GM19455 (cell line): ENCODE results near the gene PIP4K2B.
A peak's percentile ranks its signal among the peaks of the same experiment; 100 is the strongest.
"Not testable (repeated sequence)": the region's sequence is repeated elsewhere in the genome, so short reads cannot be mapped to it uniquely, and the experiment has no call there.

Source experiments
- ATAC-seq: cut with Tn5 transposase; IDR thresholded peaks from one replicate; pipeline ENCODE4 v1.9.1; 2021; ENCODE audit not compliant: unreplicated experiment

Gene PIP4K2B

DNA sequence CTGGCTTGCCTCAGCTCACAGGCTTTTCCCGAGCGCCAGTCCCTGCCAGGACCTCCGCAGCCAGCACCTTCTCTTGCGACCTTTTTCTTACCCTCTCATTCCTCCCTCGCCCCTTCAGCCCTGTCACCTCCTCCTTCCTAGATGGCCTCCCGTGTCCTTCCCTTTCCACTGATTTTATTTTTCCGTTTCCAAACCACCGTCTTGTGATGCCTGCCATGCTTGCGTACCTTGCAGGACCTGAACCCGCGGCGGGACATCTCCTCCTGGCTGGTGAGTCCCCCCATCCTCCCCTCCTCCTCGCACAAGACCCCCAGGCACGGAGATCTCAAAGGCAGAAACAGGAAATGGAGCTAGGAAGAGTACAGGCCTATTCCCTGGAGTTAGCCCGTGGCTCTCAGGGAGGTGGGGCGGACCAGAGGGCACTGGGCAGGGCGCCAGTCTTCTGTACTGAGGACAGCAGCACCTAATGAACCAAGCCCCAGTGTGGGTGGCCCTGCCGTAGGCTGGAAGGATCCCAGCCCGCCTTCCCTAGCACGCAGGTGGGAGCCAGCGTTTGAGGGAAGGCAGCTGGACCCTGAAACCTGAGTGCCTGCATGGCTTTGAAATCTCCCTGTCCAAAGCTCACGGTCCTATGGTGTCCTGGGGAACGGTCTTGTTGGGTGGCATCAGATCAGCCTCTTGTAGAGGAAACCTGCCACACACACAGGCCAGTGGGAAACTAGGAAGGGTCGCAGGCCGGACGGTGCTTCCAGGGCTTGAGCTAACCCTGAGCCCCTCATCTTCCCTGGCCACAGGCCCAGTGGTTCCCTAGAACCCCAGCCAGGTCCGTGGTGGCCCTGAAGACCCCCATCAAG, 68.6 kb downstream of the PIP4K2B start:
- ATAC-seq, result no peak

DNA sequence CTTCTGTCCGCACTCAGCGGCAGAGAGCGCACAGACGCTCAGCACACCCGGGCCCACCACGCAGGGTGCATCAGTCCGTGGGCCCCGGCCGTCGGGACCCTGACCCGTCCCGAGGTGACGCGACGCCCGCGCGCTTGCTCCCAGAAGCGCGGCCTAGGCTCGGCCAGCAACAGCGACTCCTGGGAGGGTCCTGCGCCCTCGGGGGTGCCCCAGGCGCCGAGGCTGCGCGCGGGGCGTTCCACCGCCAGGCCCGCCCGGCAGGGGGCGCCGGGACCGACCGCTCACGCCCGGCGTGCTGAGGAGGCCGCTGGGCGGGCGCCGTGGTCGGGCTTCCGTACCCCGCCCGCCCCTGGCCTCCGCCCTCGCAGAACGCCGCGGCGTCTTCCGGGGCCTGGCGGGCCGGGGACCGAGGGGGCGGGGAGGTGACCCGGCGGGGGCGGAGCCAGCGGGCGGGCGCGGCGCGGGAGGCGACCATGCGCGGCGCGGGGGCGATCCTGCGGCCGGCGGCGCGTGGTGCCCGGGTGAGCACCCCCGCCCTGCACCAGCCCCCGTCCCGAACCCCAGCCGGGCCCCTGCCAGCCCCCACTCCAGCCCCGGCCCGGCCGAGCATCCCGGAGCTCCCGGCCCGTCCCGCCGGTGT, 69.3 kb downstream of the PIP4K2B start, which contains the start of gene CISD3:
Gene CISD3 (plus strand): TSS at position 456 of the 640 bp plus-strand sequence. CDS start 18 bp downstream, at position 474.
- ATAC-seq, result peak; percentile 58

DNA sequence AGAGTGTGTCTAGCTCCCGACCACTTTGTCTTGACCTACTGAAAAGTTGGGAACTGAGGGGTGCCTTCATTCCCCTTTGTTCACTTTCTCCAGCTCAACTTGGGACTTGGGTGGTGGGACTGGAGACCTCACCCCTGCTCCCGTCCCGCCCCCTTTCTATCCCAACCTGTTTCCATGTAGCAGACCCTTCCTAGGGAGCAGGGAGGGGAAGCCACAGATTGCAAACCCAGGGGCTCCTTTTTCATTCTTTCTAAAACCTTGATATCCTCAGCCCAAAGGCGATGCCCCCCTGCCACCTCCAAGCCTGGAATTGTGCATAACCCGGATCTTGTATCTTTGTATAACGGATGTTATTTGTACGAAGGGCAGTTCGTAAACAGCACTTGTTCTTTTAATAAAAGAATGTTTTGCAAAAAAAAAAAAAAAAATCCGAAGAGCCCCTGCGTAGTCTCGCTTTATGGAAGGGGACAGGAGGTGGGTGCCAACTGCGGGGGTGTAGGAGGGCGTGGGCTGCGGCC, 69.9 kb downstream of the PIP4K2B start:
- no peak for ATAC-seq

DNA sequence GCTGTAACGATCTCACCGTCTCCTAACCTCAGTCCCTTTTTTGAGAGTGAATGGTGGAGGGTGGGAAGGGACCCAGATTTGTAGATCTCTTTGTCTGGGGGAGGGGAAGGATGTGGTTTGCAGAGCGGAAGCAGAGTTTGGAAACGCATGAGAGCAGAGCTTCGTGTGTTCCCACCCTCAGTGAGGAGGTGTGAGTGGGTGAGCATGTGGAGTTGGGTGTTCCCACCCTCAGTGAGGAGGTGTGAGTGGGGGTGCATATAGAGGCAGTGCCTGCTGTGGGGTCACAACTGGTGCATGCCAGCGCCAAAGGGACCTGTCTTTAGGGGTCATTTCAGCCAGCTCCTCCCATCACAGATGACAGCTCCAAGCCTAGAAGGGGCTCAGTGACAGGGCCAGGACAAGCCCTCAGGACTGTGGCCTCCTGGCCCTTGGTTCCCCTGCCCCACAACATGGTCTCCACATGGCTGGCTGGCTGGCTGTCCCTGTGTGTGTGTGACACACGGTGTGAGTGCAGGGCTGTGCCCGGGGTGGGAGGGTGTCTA, 71.0 kb downstream of the PIP4K2B start:
- ATAC-seq, result no peak

DNA sequence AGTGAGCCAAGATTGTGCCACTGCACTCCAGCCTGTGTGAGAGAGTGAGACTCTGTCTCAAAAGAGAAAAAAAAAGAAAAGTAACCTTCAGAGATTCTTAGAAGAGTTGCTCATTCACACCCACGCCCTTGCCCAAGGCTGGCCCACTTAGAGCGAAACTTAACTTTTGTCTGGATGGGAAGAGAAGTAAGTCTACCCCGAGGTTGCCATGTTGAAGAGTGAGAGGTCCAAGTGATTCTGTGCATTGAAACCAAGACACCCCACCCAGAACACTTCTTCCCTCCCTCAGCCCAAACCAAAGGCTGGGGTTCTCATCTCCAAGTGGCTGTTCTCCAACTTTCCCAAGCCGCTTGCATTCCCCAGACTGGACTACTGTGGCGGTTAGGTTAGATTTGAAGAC, 71.6 kb downstream of the PIP4K2B start:
- ATAC-seq, result no peak

DNA sequence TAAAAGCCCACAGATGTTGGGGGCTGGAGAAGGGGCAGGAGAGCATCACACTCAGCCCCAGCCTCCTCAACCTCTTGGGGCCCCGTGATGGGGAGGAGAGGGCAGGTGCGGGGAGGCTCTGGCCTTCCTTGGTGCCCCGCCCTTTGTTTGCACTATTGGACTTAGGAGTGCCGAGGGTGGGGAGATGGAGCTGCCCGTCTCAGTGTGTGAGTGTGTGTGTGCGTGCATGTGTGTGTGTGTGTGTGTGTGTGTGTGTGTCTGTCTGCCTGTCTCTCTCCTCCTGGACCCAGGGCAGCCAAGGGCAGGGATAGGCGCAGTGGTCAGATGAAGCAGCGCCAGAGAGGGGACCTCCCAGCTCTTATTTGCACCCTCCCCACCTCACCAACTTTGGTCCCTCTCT, 73.2 kb downstream of the PIP4K2B start:
- not testable (repeated sequence) for ATAC-seq

DNA sequence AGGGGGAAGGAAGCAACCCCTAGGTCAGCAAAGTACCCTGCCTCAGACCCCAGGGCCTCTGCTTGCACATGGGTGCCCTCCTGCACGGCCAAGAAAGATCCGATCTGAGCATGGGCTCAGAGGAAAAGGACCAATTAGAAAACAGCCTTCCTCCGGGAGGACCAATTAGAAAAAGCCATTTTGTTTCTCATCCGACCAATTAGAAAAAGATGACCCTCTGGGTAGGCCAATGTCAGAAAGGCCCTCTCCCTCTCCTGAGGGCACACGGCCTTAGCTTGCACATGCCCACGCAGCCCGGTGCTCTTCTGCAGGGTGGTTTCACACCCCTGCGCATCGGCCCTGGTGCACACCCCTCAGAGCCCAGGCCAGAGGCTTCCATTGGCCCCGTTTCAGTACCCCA, 74.3 kb downstream of the PIP4K2B start:
- ATAC-seq, result no peak

DNA sequence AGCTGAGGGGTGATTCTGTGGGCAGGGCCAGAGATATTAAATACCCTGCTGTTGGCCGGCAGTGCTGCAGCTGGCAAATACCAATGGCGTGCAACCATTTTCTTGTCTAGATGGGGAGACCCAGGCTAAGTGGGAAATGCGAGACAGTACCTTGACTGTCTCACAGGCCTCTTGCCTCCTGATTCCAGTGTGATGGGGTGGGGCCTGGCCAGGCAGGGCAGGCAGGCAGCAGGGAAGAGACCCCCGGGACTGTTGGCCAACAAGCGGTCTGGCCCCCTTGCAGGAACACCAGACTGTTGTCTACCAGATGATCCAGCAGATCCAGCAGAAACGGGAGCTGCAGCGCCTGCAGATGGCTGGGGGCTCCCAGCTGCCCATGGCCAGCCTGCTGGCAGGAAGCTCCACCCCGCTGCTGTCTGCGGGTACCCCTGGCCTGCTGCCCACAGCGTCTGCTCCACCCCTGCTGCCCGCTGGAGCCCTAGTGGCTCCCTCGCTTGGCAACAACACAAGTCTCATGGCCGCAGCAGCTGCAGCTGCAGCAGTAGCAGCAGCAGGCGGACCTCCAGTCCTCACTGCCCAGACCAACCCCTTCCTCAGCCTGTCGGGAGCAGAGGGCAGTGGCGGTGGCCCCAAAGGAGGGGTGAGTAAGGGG, 74.9 kb downstream of the PIP4K2B start:
- ATAC-seq, result no peak

DNA sequence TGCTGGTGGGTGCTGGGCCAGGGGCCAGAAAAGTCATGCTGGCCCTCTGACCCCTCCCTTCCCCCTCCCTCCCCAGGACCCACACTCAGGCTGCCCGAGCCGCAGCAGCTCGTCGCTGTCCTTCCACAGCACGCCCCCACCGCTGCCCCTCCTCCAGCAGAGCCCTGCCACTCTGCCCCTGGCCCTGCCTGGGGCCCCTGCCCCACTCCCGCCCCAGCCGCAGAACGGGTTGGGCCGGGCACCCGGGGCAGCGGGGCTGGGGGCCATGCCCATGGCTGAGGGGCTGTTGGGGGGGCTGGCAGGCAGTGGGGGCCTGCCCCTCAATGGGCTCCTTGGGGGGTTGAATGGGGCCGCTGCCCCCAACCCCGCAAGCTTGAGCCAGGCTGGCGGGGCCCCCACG, 77.6 kb downstream of the PIP4K2B start:
- ATAC-seq, result no peak

DNA sequence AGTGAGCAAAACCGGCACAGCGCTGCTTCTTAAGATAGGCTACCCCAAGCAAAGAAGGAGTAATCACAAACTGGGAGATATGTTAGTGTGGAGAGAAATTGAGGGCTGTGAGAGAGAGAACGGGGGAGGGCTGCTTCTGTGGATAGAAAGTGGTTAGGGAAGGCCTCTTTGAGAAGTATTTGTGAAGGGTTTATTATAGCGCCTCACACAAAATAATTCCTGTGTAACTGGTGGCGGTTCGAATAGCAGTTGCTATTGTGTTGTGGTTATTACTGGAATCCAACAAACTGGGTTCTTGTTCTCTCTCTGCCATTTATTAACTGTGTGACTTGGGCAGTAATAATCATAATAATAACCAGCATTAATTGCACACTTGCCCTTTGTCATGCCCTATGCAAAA, 78.4 kb downstream of the PIP4K2B start:
- no peak for ATAC-seq

DNA sequence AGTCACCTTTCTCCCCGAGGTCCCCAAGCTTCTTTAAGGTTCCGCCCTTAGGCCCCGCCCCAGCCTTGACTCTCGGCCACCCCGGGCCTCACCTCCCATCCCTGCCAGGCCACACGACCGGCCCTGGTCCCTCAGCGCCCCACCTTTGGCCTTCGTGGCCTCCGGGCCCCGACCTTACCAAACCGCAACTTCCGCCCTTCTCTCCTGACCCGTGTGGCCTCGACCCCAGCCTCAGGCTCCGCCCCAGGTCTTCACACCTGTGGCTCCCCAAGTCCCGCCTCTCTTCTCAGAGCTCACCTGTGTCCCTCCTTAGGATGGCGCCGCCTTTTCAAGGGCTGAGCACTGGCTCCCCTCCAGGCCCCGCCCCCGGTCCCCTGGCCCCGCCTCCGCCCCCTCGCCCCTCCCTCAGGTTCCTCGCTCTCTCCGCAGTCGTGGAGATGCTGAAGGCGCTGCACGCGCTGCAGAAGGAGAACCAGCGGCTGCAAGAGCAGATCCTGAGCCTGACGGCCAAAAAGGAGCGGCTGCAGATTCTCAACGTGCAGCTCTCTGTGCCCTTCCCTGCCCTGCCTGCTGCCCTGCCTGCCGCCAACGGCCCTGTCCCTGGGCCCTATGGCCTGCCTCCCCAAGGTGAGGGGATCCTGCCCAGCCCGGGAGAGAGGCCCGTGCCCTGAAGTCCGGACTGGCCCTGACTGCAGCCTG, 79.3 kb downstream of the PIP4K2B start:
- no peak for ATAC-seq

DNA sequence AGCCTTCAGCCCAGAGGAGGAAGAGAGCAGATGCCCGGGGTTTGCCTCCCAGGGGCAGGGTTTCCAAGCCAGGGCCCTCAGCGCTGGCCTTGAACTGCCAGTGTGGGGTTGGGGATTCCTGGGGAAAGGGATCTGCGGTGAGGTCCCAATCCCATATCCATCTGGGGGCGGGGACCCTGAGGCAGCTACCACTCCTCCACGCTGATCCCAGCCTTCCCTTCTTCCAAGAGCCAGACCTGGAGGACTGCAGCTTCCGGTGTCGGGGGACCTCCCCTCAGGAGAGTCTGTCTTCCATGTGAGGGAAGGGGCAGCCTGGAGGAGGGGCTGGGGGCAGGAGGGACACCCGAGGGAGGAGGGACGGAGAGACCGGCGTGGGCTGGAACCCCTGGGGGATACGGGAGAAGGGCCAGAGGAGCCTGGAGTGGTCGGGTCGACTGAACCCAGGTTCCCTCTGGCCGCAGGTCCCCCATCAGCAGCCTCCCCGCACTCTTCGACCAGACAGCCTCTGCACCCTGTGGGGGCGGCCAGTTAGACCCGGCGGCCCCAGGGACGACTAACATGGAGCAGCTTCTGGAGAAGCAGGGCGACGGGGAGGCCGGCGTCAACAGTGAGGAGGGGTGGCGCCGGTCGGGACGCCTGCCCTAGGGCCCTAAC, 79.9 kb downstream of the PIP4K2B start:
- no peak for ATAC-seq

DNA sequence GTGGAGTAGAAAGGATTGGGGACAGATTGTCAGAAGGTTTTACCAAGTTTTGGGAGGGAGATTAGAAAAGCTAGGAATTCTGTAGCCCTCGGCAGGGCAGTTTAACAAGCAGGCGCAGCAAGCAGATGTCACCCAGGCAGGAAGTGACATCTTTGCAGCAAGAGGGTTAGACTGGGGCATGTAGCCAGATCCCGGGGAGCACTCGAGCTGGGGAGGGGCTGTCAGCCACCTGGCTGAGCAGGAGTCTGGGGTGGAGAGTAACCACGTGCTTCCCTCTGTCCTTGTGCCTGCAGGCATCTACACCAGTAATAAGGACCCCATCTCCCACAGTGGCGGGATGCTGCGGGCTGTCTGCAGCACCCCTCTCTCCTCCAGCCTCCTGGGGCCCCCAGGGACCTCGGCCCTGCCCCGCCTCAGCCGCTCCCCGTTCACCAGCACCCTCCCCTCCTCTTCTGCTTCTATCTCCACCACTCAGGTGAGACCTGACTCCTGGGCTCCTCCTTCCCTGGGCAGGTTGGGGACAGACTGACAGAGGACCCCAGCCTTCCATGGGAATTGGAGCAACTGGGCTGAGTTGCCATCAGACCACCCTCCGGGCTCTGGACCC, 82.1 kb downstream of the PIP4K2B start:
- no peak for ATAC-seq

DNA sequence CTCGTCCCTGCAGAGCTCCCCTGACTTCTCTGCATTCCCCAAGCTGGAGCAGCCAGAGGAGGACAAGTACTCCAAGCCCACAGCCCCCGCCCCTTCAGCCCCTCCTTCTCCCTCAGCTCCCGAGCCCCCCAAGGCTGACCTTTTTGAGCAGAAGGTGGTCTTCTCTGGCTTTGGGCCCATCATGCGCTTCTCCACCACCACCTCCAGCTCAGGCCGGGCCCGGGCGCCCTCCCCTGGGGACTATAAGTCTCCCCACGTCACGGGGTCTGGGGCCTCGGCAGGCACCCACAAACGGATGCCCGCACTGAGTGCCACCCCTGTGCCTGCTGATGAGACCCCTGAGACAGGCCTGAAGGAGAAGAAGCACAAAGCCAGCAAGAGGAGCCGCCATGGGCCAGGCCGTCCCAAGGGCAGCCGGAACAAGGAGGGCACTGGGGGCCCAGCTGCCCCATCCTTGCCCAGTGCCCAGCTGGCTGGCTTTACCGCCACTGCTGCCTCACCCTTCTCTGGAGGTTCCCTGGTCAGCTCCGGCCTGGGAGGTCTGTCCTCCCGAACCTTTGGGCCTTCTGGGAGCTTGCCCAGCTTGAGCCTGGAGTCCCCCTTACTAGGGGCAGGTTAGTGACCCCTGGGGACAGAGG, 82.9 kb downstream of the PIP4K2B start:
- ATAC-seq, result no peak
